Measurements from ENCODE around the gene UBXN6.

- TF ChIP-seq YY1 (IDR thresholded peaks at IDR 0.05; ENCODE audit: low read depth) (no peak), TAF1 (IDR thresholded peaks at IDR 0.05; ENCODE audit: low read depth) (no peak), REST (IDR thresholded peaks at IDR 0.05; ENCODE audit: low read depth) (no peak), CREB1 (IDR thresholded peaks at IDR 0.05; ENCODE audit: low read depth) (no peak), CEBPB (IDR thresholded peaks at IDR 0.05) (no peak), MAX (IDR thresholded peaks at IDR 0.05) (no peak), EP300 (IDR thresholded peaks at IDR 0.05; ENCODE audit: borderline replicate concordance) (no peak), NFIC (IDR thresholded peaks at IDR 0.05) (no peak), EGR1 (IDR thresholded peaks at IDR 0.05) (no peak), FOXM1 (IDR thresholded peaks at IDR 0.05; ENCODE audit: borderline replicate concordance, low read depth) (no peak), TCF12 (IDR thresholded peaks at IDR 0.05; ENCODE audit: low read depth) (no peak), ZBTB7A (IDR thresholded peaks at IDR 0.05; ENCODE audit: low read depth) (no peak)
Observed at GRCh38 chr19:4482721-4483364, 25.2 kb upstream of the UBXN6 start.
